B cell (primary cell): Measurements from ENCODE around the gene EIF5A.

ENCODE experiments used
- CTCF ChIP-seq: fragments of 200-600 bp; IDR thresholded peaks from one replicate; pipeline ENCODE4 v1.8.0; 2022; ENCODE audit warnings: antibody characterized with exemption, mild to moderate bottlenecking
- EZH2 ChIP-seq: IDR thresholded peaks from 2 replicates; pipeline ENCODE4 v1.6.1; 2012; ENCODE audit warnings: borderline replicate concordance, low read depth, mild to moderate bottlenecking, moderate library complexity, low read length; ENCODE audit not compliant: insufficient read depth, poor library complexity, severe bottlenecking

- TF ChIP-seq CTCF (peak; percentile 17), EZH2 (no peak)
Observed at GRCh38 chr17:7313088-7313889, 5.9 kb downstream of the EIF5A start.
